Neuronal stem cell (in vitro differentiated cells): Measurements from ENCODE around the gene PFDN6.
A peak's percentile ranks its signal among the peaks of the same experiment; 100 is the strongest.
"Not testable (repeated sequence)": the region's sequence is repeated elsewhere in the genome, so short reads cannot be mapped to it uniquely, and the experiment has no call there.

ENCODE experiments used
- DNase-seq: peaks from one replicate; pipeline ENCODE4 v3.0.0-alpha.2; 2013; ENCODE audit warnings: low spot score
- H2AFZ ChIP-seq: one replicate; pipeline ENCODE4 v1.6.1; 2013; ENCODE audit warnings: mild to moderate bottlenecking, low read length, inconsistent platforms
- H2AK5ac ChIP-seq: 2 replicates; pipeline ENCODE4 v1.6.1; 2013; ENCODE audit warnings: low read depth, mild to moderate bottlenecking, inconsistent platforms, low read length, moderate library complexity, mixed read lengths
- H2BK120ac ChIP-seq: 2 replicates; pipeline ENCODE4 v1.6.1; 2013; ENCODE audit warnings: low read depth, mild to moderate bottlenecking, inconsistent platforms, low read length, moderate library complexity, mixed read lengths
- H2BK12ac ChIP-seq: one replicate; pipeline ENCODE4 v1.6.1; 2013; ENCODE audit warnings: low read length, inconsistent platforms
- H2BK15ac ChIP-seq: 2 replicates; pipeline ENCODE4 v1.6.1; 2013; ENCODE audit warnings: mild to moderate bottlenecking, low read length, inconsistent platforms, mixed read lengths
- H2BK5ac ChIP-seq: one replicate; pipeline ENCODE4 v1.6.1; 2013; ENCODE audit warnings: inconsistent platforms, mild to moderate bottlenecking, low read length, moderate library complexity
- H3K14ac ChIP-seq: one replicate; pipeline ENCODE4 v1.6.1; 2013; ENCODE audit warnings: low read length, inconsistent platforms
- H3K18ac ChIP-seq: 2 replicates; pipeline ENCODE4 v1.6.1; 2013; ENCODE audit warnings: low read length, inconsistent platforms
- H3K23ac ChIP-seq: 2 replicates; pipeline ENCODE4 v1.6.1; 2013; ENCODE audit warnings: low read depth, mild to moderate bottlenecking, mixed read lengths, low read length, inconsistent platforms; ENCODE audit not compliant: poor library complexity
- H3K27ac ChIP-seq: replicated peaks from 3 replicates; pipeline ENCODE4 v1.5.1; 2013; ENCODE audit warnings: low read length, inconsistent platforms
- H3K27me3 ChIP-seq, 3 experiments: 2 replicates each; pipeline ENCODE4 v1.6.1; 2013; ENCODE audit warnings: low read length in 3 of 3, mild to moderate bottlenecking in 2 of 3, inconsistent platforms in 1 of 3, low read depth in 1 of 3, mixed read lengths in 1 of 3, moderate library complexity in 1 of 3; ENCODE audit not compliant: control insufficient read depth in 3 of 3, insufficient read depth in 3 of 3
- H3K36me3 ChIP-seq, 2 donors: replicated peaks in 1 of 2; 2 replicates each; pipeline ENCODE4 v1.6.1; 2013; ENCODE audit warnings: low read length in 2 of 2; ENCODE audit not compliant: control insufficient read depth in 2 of 2, insufficient read depth in 2 of 2
- H3K4ac ChIP-seq: 2 replicates; pipeline ENCODE4 v1.6.1; 2013; ENCODE audit warnings: inconsistent platforms, mild to moderate bottlenecking, low read length, moderate library complexity
- H3K4me1 ChIP-seq, 2 donors: 1 replicate in 1 of 2; 2 replicates in 1 of 2; pipeline ENCODE4 v1.6.1; 2013; ENCODE audit warnings: low read length in 2 of 2, low read depth in 1 of 2; ENCODE audit not compliant: control insufficient read depth in 2 of 2, insufficient read depth in 1 of 2
- H3K4me2 ChIP-seq: one replicate; pipeline ENCODE4 v1.6.1; 2013; ENCODE audit warnings: mild to moderate bottlenecking, low read length, inconsistent platforms; ENCODE audit not compliant: insufficient read depth, poor library complexity, severe bottlenecking
- H3K4me3 ChIP-seq, 2 donors: 2 replicates each; pipeline ENCODE4 v1.5.1; 2013; ENCODE audit warnings: low read length in 2 of 2, mild to moderate bottlenecking in 2 of 2, inconsistent platforms in 1 of 2, moderate library complexity in 1 of 2
- H3K79me1 ChIP-seq: one replicate; pipeline ENCODE4 v1.6.1; 2013; ENCODE audit warnings: low read depth, mild to moderate bottlenecking, inconsistent platforms, low read length, moderate library complexity
- H3K9ac ChIP-seq: one replicate; pipeline ENCODE4 v1.6.1; 2013; ENCODE audit warnings: mild to moderate bottlenecking, low read depth, low read length, inconsistent platforms; ENCODE audit not compliant: poor library complexity
- H3K9me3 ChIP-seq, 2 donors: replicated peaks in 1 of 2; 2 replicates each; pipeline versions ENCODE3 to v1.6.1; 2013; ENCODE audit warnings: low read length in 2 of 2, mild to moderate bottlenecking in 2 of 2, inconsistent platforms in 1 of 2, low read depth in 1 of 2, mixed read lengths in 1 of 2, moderate library complexity in 1 of 2; ENCODE audit not compliant: control insufficient read depth in 2 of 2, insufficient read depth in 1 of 2
- H4K8ac ChIP-seq: one replicate; pipeline ENCODE4 v1.6.1; 2013; ENCODE audit warnings: low read depth, mild to moderate bottlenecking, inconsistent platforms, low read length, moderate library complexity
- H4K91ac ChIP-seq: one replicate; pipeline ENCODE4 v1.6.1; 2013; ENCODE audit warnings: low read length, low read depth, mild to moderate bottlenecking, inconsistent platforms; ENCODE audit not compliant: poor library complexity
- WGBS, 2 donors: extraction: QIAGEN DNeasy Blood & Tissue Kit; methylation state at CpG; one replicate each; pipeline ENCODE4 v1.1.7; 2013; ENCODE audit warnings: missing lambda C conversion rate in 2 of 2, mixed read lengths in 1 of 2; ENCODE audit not compliant: insufficient read length in 2 of 2, insufficient replicate concordance in 1 of 2; ENCODE audit errors: extremely low coverage in 2 of 2; 5-methylcytosine and 5-hydroxymethylcytosine counted together

The PFDN6 gene

GRCh38 chr6:33273129-33273923 lies 16.1 kb upstream of the PFDN6 start:
- Histone ChIP-seq H3K4me1 (peaks cover 21 to 27% of the 10 kb centered on the region in 2 donors), H2BK12ac (no peak overlapping the region), H3K4ac (no peak overlapping the region), H3K23ac (no peak overlapping the region), H2BK120ac (no peak overlapping the region), H3K4me2 (peak overlapping the region; percentile 67), H4K8ac (no peak overlapping the region), H3K4me3 (peak overlapping the region in 1 of 2 donors; percentile 94), H3K18ac (no peak overlapping the region), H2AFZ (no peak overlapping the region), H3K9ac (no peak overlapping the region), H3K27me3 (no peaks in the 10 kb centered on the region), H2BK5ac (no peak overlapping the region), H3K27ac (no peak overlapping the region), H2AK5ac (no peak overlapping the region), H4K91ac (no peak overlapping the region), H3K9me3 (no peaks in the 10 kb centered on the region), H3K36me3 (peaks cover 31 to 69% of the 10 kb centered on the region in 2 donors), H3K79me1 (peaks cover 8% of the 10 kb centered on the region), H2BK15ac (no peak overlapping the region), H3K14ac (no peak overlapping the region)
- WGBS, 2 donors: no CpG with 5 or more reads among the region's 11 CpGs
- DNase-seq: no peak

- peaks cover 21 to 27% of the 10 kb centered on the region in 2 donors for H3K4me1 ChIP-seq
- peaks cover 8% of the 10 kb centered on the region for H3K79me1 ChIP-seq
- H3K4me2 ChIP-seq: no peak overlapping the region
- H3K27me3 ChIP-seq: no peaks in the 10 kb centered on the region
- H4K91ac ChIP-seq: no peak overlapping the region
- no peak overlapping the region for H2AFZ ChIP-seq
- no peak overlapping the region for H3K4me3 ChIP-seq
- H3K9ac ChIP-seq: no peak overlapping the region
- no peak overlapping the region for H3K18ac ChIP-seq
- H3K9me3 ChIP-seq: no peaks in the 10 kb centered on the region
- H3K23ac ChIP-seq: no peak overlapping the region
- no peak overlapping the region for H3K27ac ChIP-seq
- H3K36me3 ChIP-seq: peaks cover 37 to 69% of the 10 kb centered on the region in 2 donors
- no peak overlapping the region for H2BK5ac ChIP-seq
- H3K4ac ChIP-seq: no peak overlapping the region
- no peak overlapping the region for H4K8ac ChIP-seq
- no peak overlapping the region for H3K14ac ChIP-seq
- H2AK5ac ChIP-seq: no peak overlapping the region
- H2BK15ac ChIP-seq: no peak overlapping the region
- no peak overlapping the region for H2BK12ac ChIP-seq
- no peak for DNase-seq
- no peak overlapping the region for H2BK120ac ChIP-seq
- no CpG with 5 or more reads among the region's 14 CpGs for WGBS, 2 donors
Observed at GRCh38 chr6:33273924-33274902, 15.2 kb upstream of the PFDN6 start.

GRCh38 chr6:33275795-33276580 lies 13.4 kb upstream of the PFDN6 start:
- not testable (repeated sequence) for H2BK15ac ChIP-seq, H2BK120ac ChIP-seq, H3K27me3 ChIP-seq, H2AK5ac ChIP-seq, H3K18ac ChIP-seq, H4K8ac ChIP-seq, H2BK5ac ChIP-seq, H2BK12ac ChIP-seq, H3K23ac ChIP-seq, H3K9me3 ChIP-seq, H3K14ac ChIP-seq, DNase-seq, H4K91ac ChIP-seq, H3K79me1 ChIP-seq, H2AFZ ChIP-seq, H3K4ac ChIP-seq
- Histone ChIP-seq H3K4me1 (peaks cover 20 to 27% of the 10 kb centered on the region in 2 donors), H3K4me2 (peak overlapping the region; percentile 88), H3K27ac (peak overlapping the region; percentile 89), H3K4me3 (peak overlapping the region in 1 of 2 donors; percentile 42), H3K36me3 (peaks cover 44 to 77% of the 10 kb centered on the region in 2 donors), H3K9ac (peak overlapping the region; percentile 61)
- no CpG with 5 or more reads among the region's 16 CpGs for WGBS, 2 donors
